ENCODE results near the gene XXYLT1.
"Not testable (repeated sequence)": the region's sequence is repeated elsewhere in the genome, so short reads cannot be mapped to it uniquely, and the experiment has no call there.

DNA sequence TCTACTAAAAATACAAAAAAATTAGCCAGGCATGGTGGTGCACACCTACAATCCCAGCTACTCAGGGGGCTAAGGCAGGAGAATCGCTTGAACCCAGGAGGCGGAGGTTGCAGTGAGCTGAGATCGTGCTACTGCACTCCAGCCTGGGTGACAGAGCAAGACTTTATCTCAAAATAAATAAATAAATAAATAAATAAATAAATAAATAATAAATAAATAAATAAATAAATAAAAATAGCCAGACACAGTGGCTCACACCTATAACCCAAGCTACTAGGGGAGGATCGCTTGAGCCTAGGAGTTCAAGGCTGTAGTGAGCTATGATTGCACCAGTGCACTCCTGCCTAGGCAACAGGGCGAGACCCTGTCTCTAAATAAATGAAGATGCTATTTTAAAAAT, 19.7 kb upstream of the XXYLT1 start:
- not testable (repeated sequence) for TF ChIP-seq EP300, CTCF, POLR2A (IDR thresholded peaks at IDR 0.05)

Data from tibial nerve (tissue), 4 donors.